Measurements from ENCODE around the gene ITPK1. TPM values are rescaled to one million over a fixed set of nuclear protein-coding genes. Genes with fewer than 3 reads are reported as not detected.

Gene ITPK1
- polyA plus RNA-seq, 4 donors, result 98.8 to 153 (median 138) TPM

DNA sequence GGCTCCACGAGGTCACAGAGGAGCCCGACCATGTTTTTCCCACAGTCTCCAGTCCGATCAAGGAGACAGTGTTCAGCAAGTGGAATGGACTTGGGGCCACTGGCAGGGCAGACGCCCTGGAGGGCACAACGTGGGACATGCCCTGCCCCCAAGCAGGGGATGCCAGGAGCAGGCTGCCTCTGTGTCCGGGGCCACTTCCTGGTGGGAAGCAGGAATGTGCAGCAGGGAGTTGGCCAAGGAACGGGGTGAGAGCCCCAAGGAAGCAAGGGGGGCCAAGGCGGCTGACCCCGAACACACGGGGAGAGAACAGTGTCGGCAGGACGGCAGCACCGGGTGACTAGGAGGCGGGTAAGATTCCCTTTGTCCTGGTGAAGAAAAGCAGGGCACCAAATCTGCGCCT lies 100.2 kb downstream of the ITPK1 start:
- WGBS, 3 donors, result 85 to 88% (median 86%) methylated on average over 15 of the region's 15 CpGs
- no peak overlapping the region for H3K4me3 ChIP-seq (ENCODE audit: low read depth in 1 of 3, low read length in 3 of 3)
- no peak for FAIRE-seq
- no peak overlapping the region for H3K27ac ChIP-seq (ENCODE audit: low read depth in 1 of 3, low read length in 2 of 3)
- H3K36me3 ChIP-seq (ENCODE audit: control insufficient read depth in 3 of 3, insufficient read depth in 2 of 3, low read depth in 1 of 3, low read length in 3 of 3), result peaks cover 0 to 65% (median 2%) of the 10 kb centered on the region in 3 donors
- no peak for DNase-seq
- no peaks in the 10 kb centered on the region for H3K9me3 ChIP-seq (ENCODE audit: control insufficient read depth in 2 of 2, insufficient read depth in 1 of 2, low read depth in 1 of 2, low read length in 1 of 2)
- H3K4me1 ChIP-seq (ENCODE audit: control insufficient read depth in 3 of 3, insufficient read depth in 2 of 3, low read depth in 1 of 3, low read length in 2 of 3), result peaks cover 4 to 85% (median 13%) of the 10 kb centered on the region in 3 donors
- no peaks in the 10 kb centered on the region for H3K27me3 ChIP-seq (ENCODE audit: control insufficient read depth in 3 of 3, insufficient read depth in 3 of 3, low read length in 3 of 3)

DNA sequence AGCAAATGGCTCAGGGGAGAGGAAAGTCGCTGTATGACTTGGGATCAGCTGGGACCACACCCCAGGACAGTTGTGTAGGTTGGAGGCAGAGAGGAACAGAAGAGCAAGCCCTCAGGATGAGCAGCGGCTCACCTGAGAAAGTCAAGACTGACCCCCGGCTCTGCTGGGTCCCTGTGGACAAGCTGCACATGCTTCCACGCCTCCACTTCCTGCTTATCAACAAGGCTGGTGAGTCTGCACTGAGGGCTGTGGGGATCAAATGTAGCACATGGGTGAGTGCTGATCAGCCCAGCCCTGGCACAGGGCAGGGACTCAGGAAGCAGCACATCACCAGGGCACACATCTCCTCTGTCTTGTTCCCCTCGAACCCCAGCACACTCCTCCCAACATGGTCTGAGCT lies 100.7 kb downstream of the ITPK1 start:
- Histone ChIP-seq H3K4me3 (ENCODE audit: low read depth in 1 of 3, low read length in 3 of 3) (no peak overlapping the region), H3K9me3 (ENCODE audit: control insufficient read depth in 2 of 2, insufficient read depth in 1 of 2, low read depth in 1 of 2, low read length in 1 of 2) (no peaks in the 10 kb centered on the region), H3K27ac (ENCODE audit: low read depth in 1 of 3, low read length in 2 of 3) (no peak overlapping the region), H3K27me3 (ENCODE audit: control insufficient read depth in 3 of 3, insufficient read depth in 3 of 3, low read length in 3 of 3) (no peaks in the 10 kb centered on the region), H3K36me3 (ENCODE audit: control insufficient read depth in 3 of 3, insufficient read depth in 2 of 3, low read depth in 1 of 3, low read length in 3 of 3) (peaks cover 0 to 66% (median 2%) of the 10 kb centered on the region in 3 donors), H3K4me1 (ENCODE audit: control insufficient read depth in 3 of 3, insufficient read depth in 2 of 3, low read depth in 1 of 3, low read length in 2 of 3) (peaks cover 6 to 85% (median 16%) of the 10 kb centered on the region in 3 donors)
- WGBS, 3 donors, result 80 to 85% (median 85%) methylated on average over 5 of the region's 5 CpGs
- DNase-seq (no peak), FAIRE-seq (no peak)

DNA sequence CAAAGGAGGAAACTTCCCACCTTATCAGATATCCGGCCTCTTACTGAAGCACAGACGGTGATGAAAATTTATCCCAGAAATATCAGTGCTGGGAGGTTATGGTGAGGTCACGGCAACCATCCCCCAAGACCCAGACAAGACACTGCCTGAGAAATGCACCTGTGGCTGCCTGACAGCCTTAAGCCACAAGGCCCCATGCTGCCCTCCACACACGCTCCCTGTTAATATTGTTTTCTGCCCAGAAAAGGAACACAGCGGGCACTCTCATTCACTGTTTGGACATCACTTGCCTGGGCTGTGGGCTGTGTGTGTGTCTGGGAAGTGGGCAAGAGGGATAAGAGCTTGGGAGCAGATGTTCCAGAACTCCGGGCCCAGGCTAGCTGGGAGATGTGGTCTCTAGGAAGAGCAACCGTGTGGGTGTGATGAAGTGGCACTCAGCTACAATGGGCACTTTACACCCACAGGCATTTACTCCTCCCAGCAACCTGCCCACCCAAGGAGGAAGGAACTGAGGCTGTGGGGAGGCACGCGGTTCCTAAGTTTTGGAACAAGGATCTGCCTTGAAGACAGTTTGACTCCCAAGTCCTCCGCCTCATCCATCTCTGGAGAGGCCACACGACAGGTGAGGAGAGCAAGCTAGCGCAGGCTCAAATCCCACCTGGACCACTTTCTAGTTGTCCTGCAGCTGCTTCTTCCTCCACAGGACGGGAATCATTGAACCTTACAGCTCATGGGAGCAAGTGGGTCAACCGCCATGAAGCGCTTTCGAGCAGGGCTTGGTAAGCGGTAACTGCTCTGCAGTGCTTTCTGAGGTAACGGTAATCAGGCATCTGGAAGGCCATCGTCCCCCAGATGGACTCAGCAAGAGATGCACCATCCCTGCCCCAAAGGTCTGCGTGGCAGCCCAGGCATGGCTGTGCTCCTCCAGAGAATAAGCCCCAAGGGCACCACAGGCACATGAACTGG lies 101.4 kb downstream of the ITPK1 start:
- H3K4me1 ChIP-seq (ENCODE audit: control insufficient read depth in 3 of 3, insufficient read depth in 2 of 3, low read depth in 1 of 3, low read length in 2 of 3), result peaks cover 6 to 80% (median 17%) of the 10 kb centered on the region in 3 donors
- H3K36me3 ChIP-seq (ENCODE audit: control insufficient read depth in 3 of 3, insufficient read depth in 2 of 3, low read depth in 1 of 3, low read length in 3 of 3), result peaks cover 0 to 66% (median 2%) of the 10 kb centered on the region in 3 donors
- H3K4me3 ChIP-seq (ENCODE audit: low read depth in 1 of 3, low read length in 3 of 3), result no peak overlapping the region
- peak overlapping the region in 2 of 3 donors; percentile 39 to 79 for H3K27ac ChIP-seq (ENCODE audit: low read depth in 1 of 3, low read length in 2 of 3)
- no peaks in the 10 kb centered on the region for H3K9me3 ChIP-seq (ENCODE audit: control insufficient read depth in 2 of 2, insufficient read depth in 1 of 2, low read depth in 1 of 2, low read length in 1 of 2)
- WGBS, 3 donors, result 90 to 94% (median 94%) methylated on average over 20 of the region's 20 CpGs
- no peak for DNase-seq
- H3K27me3 ChIP-seq (ENCODE audit: control insufficient read depth in 3 of 3, insufficient read depth in 3 of 3, low read length in 3 of 3), result no peaks in the 10 kb centered on the region
- FAIRE-seq, result no peak

GRCh38 chr14:93012951-93013719 lies 102.6 kb downstream of the ITPK1 start:
- 52 to 56% (median 53%) methylated on average over 10 of the region's 10 CpGs for WGBS, 3 donors
- peaks cover 0 to 77% (median 2%) of the 10 kb centered on the region in 3 donors for H3K36me3 ChIP-seq (ENCODE audit: control insufficient read depth in 3 of 3, insufficient read depth in 2 of 3, low read depth in 1 of 3, low read length in 3 of 3)
- peak overlapping the region; percentile 79 to 95 (median 83) for H3K27ac ChIP-seq (ENCODE audit: low read depth in 1 of 3, low read length in 2 of 3)
- no peaks in the 10 kb centered on the region for H3K27me3 ChIP-seq (ENCODE audit: control insufficient read depth in 3 of 3, insufficient read depth in 3 of 3, low read length in 3 of 3)
- FAIRE-seq (no peak), DNase-seq (no peak)
- H3K4me1 ChIP-seq (ENCODE audit: control insufficient read depth in 3 of 3, insufficient read depth in 2 of 3, low read depth in 1 of 3, low read length in 2 of 3), result peaks cover 4 to 73% (median 11%) of the 10 kb centered on the region in 3 donors
- H3K9me3 ChIP-seq (ENCODE audit: control insufficient read depth in 2 of 2, insufficient read depth in 1 of 2, low read depth in 1 of 2, low read length in 1 of 2), result no peaks in the 10 kb centered on the region
- H3K4me3 ChIP-seq (ENCODE audit: low read depth in 1 of 3, low read length in 3 of 3), result no peak overlapping the region

DNA sequence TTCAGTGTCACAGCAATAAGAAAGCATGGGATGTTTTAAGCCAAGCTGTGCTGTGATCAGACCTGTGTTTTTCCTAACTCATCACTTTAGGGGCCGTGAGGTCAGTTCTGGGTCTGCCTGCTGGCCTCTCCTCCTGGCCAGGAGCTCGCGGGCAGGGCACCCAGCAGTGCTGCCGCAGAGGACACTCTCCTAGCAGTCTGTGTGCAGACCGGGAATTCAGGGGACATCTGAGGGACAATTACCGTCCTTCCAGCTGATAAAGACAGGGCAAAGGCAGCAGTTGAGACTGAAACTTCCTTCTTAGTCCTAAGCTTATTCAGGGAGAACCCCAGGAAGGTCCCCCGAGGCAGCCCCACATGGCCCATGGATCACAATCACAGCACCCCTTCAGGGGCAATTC lies 103.2 kb downstream of the ITPK1 start:
- WGBS, 3 donors, result 16 to 67% (median 59%) methylated on average over 7 of the region's 7 CpGs
- H3K4me3 ChIP-seq (ENCODE audit: low read depth in 1 of 3, low read length in 3 of 3), result no peak overlapping the region
- H3K4me1 ChIP-seq (ENCODE audit: control insufficient read depth in 3 of 3, insufficient read depth in 2 of 3, low read depth in 1 of 3, low read length in 2 of 3), result peaks cover 9 to 73% (median 11%) of the 10 kb centered on the region in 3 donors
- DNase-seq (peak; percentile 61 to 80), FAIRE-seq (no peak)
- peak overlapping the region; percentile 79 to 95 (median 83) for H3K27ac ChIP-seq (ENCODE audit: low read depth in 1 of 3, low read length in 2 of 3)
- no peaks in the 10 kb centered on the region for H3K27me3 ChIP-seq (ENCODE audit: control insufficient read depth in 3 of 3, insufficient read depth in 3 of 3, low read length in 3 of 3)
- peaks cover 0 to 83% (median 2%) of the 10 kb centered on the region in 3 donors for H3K36me3 ChIP-seq (ENCODE audit: control insufficient read depth in 3 of 3, insufficient read depth in 2 of 3, low read depth in 1 of 3, low read length in 3 of 3)
- no peaks in the 10 kb centered on the region for H3K9me3 ChIP-seq (ENCODE audit: control insufficient read depth in 2 of 2, insufficient read depth in 1 of 2, low read depth in 1 of 2, low read length in 1 of 2)

- DNase-seq (peak; percentile 62 to 96), FAIRE-seq (no peak)
- Histone ChIP-seq H3K36me3 (ENCODE audit: control insufficient read depth in 3 of 3, insufficient read depth in 2 of 3, low read depth in 1 of 3, low read length in 3 of 3) (peaks cover 0 to 87% (median 2%) of the 10 kb centered on the region in 3 donors), H3K4me1 (ENCODE audit: control insufficient read depth in 3 of 3, insufficient read depth in 2 of 3, low read depth in 1 of 3, low read length in 2 of 3) (peaks cover 11 to 73% (median 13%) of the 10 kb centered on the region in 3 donors), H3K9me3 (ENCODE audit: control insufficient read depth in 2 of 2, insufficient read depth in 1 of 2, low read depth in 1 of 2, low read length in 1 of 2) (no peaks in the 10 kb centered on the region), H3K4me3 (ENCODE audit: low read depth in 1 of 3, low read length in 3 of 3) (no peak overlapping the region), H3K27ac (ENCODE audit: low read depth in 1 of 3, low read length in 2 of 3) (peak overlapping the region; percentile 79 to 95 (median 83)), H3K27me3 (ENCODE audit: control insufficient read depth in 3 of 3, insufficient read depth in 3 of 3, low read length in 3 of 3) (no peaks in the 10 kb centered on the region)
- 16 to 62% (median 41%) methylated on average over 22 of the region's 22 CpGs for WGBS, 3 donors
These were observed 103.9 kb downstream of the ITPK1 start for GRCh38 chr14:93011650-93012325.

GRCh38 chr14:93011141-93011529 lies 104.6 kb downstream of the ITPK1 start:
- Histone ChIP-seq H3K27ac (ENCODE audit: low read depth in 1 of 3, low read length in 2 of 3) (peak overlapping the region; percentile 63 to 88 (median 83)), H3K36me3 (ENCODE audit: control insufficient read depth in 3 of 3, insufficient read depth in 2 of 3, low read depth in 1 of 3, low read length in 3 of 3) (peaks cover 0 to 85% (median 2%) of the 10 kb centered on the region in 3 donors), H3K4me1 (ENCODE audit: control insufficient read depth in 3 of 3, insufficient read depth in 2 of 3, low read depth in 1 of 3, low read length in 2 of 3) (peaks cover 11 to 68% (median 14%) of the 10 kb centered on the region in 3 donors), H3K9me3 (ENCODE audit: control insufficient read depth in 2 of 2, insufficient read depth in 1 of 2, low read depth in 1 of 2, low read length in 1 of 2) (no peaks in the 10 kb centered on the region), H3K4me3 (ENCODE audit: low read depth in 1 of 3, low read length in 3 of 3) (no peak overlapping the region), H3K27me3 (ENCODE audit: control insufficient read depth in 3 of 3, insufficient read depth in 3 of 3, low read length in 3 of 3) (no peaks in the 10 kb centered on the region)
- 70% methylated on average over 10 of the region's 10 CpGs for WGBS, 3 donors
- FAIRE-seq (no peak), DNase-seq (no peak)

Data from small intestine (tissue), 7 donors.